ENCODE measurements around the gene GLRX2.
A peak's percentile ranks its signal among the peaks of the same experiment; 100 is the strongest.

The GLRX2 gene

GRCh38 chr1:193104907-193105820, at the start of gene GLRX2:
GLRX2 (minus strand) TSS chr1:193105414; CDS start chr1:193105382, 32 bp downstream.
- TF ChIP-seq GATA3 (IDR thresholded peaks at IDR 0.05; ENCODE audit: low read depth, low read length) (no peak), GATA2 (IDR thresholded peaks at IDR 0.05; ENCODE audit: low read depth, low read length) (peak; percentile 48)

GRCh38 chr1:193144999-193145398, 39.8 kb upstream of the GLRX2 start:
- TF ChIP-seq GATA3 (IDR thresholded peaks at IDR 0.05; ENCODE audit: low read depth, low read length) = no peak
- no peak for TF ChIP-seq GATA2 (IDR thresholded peaks at IDR 0.05; ENCODE audit: low read depth, low read length)

DNA sequence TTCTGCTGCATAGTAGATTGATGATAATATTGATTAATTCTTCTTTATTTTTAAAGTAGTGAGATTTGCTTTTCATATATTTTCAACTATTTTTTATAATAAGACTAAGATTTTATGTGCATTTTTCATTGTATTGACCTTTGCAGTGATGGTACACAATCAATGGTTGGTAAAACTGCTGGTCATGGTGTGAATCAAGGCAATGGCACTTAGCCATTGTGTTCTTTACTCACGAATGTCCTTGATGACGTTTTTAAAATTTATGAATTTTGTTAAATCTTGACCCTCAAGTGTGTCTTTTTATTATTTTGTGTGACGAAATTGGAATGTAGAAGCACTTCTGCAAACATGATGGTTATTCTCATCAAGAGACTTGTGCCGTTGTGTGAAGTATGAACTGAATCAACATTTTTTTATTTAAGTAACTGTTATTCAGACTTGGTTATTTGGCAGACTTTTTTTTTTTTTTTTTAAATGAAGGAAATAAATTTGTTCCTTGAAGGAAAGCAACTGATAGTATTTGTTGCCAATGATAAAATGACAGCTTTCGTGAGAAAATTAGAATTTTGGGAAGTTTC, 39.2 kb upstream of the GLRX2 start:
- TF ChIP-seq GATA2 (IDR thresholded peaks at IDR 0.05; ENCODE audit: low read depth, low read length) = no peak
- no peak for TF ChIP-seq GATA3 (IDR thresholded peaks at IDR 0.05; ENCODE audit: low read depth, low read length)

DNA sequence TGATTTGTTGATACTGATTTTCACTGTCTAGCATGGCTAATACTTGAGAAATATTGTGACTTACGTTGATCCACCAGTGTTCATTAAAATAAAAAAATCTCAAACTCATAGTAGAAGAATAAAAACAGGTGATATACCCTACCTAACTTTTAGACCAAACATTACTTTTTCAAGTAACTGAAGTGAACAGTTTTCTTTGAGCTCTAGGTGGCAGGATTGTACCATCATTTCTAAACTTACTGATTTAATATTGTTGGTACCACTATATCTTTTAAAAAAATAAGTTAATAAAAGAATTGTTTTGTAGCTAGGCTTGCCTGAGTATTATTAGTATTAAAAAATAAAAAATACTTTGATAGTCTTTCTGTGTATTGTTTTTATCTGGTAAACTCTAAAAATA, 38.1 kb upstream of the GLRX2 start:
- no peak for TF ChIP-seq GATA3 (IDR thresholded peaks at IDR 0.05; ENCODE audit: low read depth, low read length)
- TF ChIP-seq GATA2 (IDR thresholded peaks at IDR 0.05; ENCODE audit: low read depth, low read length) = no peak

DNA sequence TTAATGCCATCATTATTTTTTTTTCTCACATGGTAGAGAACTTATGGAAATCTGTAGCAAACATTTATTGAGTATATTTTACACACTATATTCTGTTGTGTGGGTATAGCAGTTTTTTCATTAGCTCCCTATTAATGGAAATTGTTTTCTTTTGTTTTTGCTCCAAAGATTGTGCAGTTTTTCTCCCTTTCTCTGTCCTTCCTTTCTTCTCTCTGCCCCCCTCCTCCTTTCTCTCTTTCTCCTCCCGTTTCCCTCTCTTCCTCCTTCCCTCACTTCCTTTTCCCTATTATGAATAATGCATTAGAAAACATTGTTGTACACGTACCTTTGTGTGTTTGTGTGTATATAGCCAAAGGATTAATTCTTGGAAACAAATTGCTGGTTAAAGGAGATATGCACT, 37.2 kb upstream of the GLRX2 start:
- TF ChIP-seq GATA3 (IDR thresholded peaks at IDR 0.05; ENCODE audit: low read depth, low read length) (no peak), GATA2 (IDR thresholded peaks at IDR 0.05; ENCODE audit: low read depth, low read length) (no peak)

- no peak for TF ChIP-seq GATA3 (IDR thresholded peaks at IDR 0.05; ENCODE audit: low read depth, low read length)
- TF ChIP-seq GATA2 (IDR thresholded peaks at IDR 0.05; ENCODE audit: low read depth, low read length) = no peak
Observed at GRCh38 chr1:193141804-193142203, 36.6 kb upstream of the GLRX2 start.

DNA sequence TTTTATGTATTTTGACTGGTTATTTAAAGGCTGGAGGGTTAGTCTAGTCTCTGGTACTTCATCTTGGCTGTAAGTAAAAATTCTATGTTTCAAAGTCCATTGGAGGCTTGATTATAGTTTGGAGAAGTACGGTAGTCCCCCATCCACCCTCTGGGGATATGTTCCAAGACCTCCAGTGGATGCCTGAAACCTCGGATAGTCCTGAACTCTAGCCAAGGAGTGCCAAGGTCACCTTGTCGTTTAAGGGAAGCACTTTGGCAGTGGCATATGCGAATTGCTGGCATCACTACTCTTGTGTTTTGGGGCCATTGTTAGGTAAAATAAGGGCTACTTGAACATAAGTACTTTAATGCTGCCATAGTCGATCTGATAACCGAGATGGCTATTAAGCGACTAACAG, 35.0 kb upstream of the GLRX2 start:
- TF ChIP-seq GATA3 (IDR thresholded peaks at IDR 0.05; ENCODE audit: low read depth, low read length) (no peak), GATA2 (IDR thresholded peaks at IDR 0.05; ENCODE audit: low read depth, low read length) (no peak)

DNA sequence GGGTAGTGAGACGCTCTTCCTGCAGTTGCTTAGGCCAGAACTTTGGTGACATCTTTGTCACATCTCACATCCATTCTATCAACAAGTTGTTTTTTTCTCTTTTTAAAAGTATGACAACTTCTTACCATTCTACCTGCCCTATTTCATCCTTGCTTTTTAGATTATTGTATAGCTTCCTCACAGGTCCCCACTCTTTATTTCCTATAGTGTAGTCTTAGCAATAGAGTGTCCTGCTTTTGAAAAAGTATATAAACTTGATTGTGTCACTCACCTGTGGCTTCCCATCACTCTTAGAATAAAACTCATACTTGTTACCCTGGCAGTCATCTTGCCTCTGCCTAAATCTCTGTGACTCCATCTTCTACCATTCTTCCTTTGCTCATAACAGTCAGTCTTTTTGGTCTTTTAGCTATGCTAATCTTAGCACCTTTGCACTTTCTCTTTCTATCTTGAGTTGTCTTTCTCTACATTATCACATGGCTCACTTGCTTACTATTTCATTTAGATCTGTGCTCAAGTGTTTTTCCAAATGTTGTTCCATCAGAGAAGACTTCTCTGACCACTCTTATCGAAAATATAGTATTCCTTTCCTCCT, 26.1 kb upstream of the GLRX2 start:
- TF ChIP-seq GATA2 (IDR thresholded peaks at IDR 0.05; ENCODE audit: low read depth, low read length) (no peak), GATA3 (IDR thresholded peaks at IDR 0.05; ENCODE audit: low read depth, low read length) (no peak)

DNA sequence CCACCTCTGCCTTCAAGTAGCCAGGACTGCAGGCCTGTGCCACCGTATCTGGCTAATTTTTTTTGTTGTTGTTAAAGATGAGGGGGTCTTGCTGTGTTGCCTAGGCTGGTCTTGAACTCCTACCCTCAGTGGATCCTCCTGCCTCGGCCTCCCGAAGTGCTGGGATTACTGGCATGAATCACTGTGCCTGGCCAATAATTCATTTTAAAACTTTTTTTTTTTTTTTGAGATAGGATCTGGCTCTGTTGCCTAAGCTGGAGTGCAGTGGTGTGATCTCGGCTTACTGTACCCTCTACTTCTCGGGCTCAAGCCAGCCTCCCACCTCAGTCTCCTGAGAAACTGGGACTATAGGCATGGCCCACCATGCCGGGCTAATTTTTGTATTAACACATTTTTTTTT, 20.2 kb upstream of the GLRX2 start:
- TF ChIP-seq GATA2 (IDR thresholded peaks at IDR 0.05; ENCODE audit: low read depth, low read length) = no peak

GRCh38 chr1:193123751-193124150, 18.5 kb upstream of the GLRX2 start:
- no peak for TF ChIP-seq GATA3 (IDR thresholded peaks at IDR 0.05; ENCODE audit: low read depth, low read length)
- TF ChIP-seq GATA2 (IDR thresholded peaks at IDR 0.05; ENCODE audit: low read depth, low read length) = no peak

GRCh38 chr1:193121616-193122593, 16.7 kb upstream of the GLRX2 start, which contains the start of gene CDC73:
CDC73 (plus strand) TSS chr1:193122031; CDS start chr1:193122201, 170 bp downstream.
- TF ChIP-seq GATA3 (IDR thresholded peaks at IDR 0.05; ENCODE audit: low read depth, low read length) (no peak), GATA2 (IDR thresholded peaks at IDR 0.05; ENCODE audit: low read depth, low read length) (no peak; the same call in 1 of the 2 replicates)

- no peak for TF ChIP-seq GATA3 (IDR thresholded peaks at IDR 0.05; ENCODE audit: low read depth, low read length)
- TF ChIP-seq GATA2 (IDR thresholded peaks at IDR 0.05; ENCODE audit: low read depth, low read length) = no peak
Observed at GRCh38 chr1:193120604-193121166, 15.5 kb upstream of the GLRX2 start.
